Measurements from ENCODE around the gene RAB11FIP4. TPM values are rescaled to one million over a fixed set of nuclear protein-coding genes. Genes with fewer than 3 reads are reported as not detected.

RAB11FIP4 gene
- total and polyA plus RNA-seq, 9 of the 15 experiments (the other 6 are each of a cell fraction or from before 2014, with no cell fraction given), result 0.62 to 16.6 (median 8.9) TPM

DNA sequence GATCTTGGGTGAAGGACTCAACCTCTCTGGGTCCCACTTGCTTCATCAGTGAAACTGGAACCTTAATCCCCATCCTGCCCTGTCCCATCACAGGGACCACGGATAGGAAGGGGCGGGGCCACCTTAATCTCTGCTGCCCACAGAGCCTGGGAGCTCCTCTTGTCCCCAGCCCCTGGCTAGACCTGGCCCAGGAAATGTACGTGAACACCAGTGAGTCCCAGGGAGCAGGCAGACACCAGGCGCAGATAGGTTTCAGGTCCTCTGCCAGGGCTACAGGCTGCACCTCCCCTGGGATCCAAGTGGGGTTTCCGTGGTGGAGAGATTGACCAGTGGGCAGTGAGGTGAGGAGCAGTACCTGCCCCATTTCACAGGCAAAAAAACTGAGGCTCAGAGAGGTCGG lies 21.0 kb downstream of the RAB11FIP4 start:
- ATAC-seq (no peak), FAIRE-seq (no peak), DNase-seq (ENCODE audit: extremely low read depth in 1 of 4, low spot score in 3 of 4) (no peak)
- Histone ChIP-seq H2AFZ (ENCODE audit: low read depth, low read length) (no peak overlapping the region), H3K4me2 (ENCODE audit: insufficient read depth, low read length) (no peak overlapping the region), H3K36me3 (ENCODE audit: control insufficient read depth, insufficient read depth, low read length) (no peaks in the 10 kb centered on the region), H3K27me3 (ENCODE audit: control insufficient read depth in 2 of 2, insufficient read depth in 2 of 2, low read length in 2 of 2) (peaks cover 44 to 87% of the 10 kb centered on the region in 2 experiments), H3K4me3 (no peak overlapping the region), H3K9ac (ENCODE audit: insufficient read depth in 1 of 2, low read depth in 2 of 2, low read length in 2 of 2) (no peak overlapping the region), H3K9me3 (replicated peaks; ENCODE audit: control insufficient read depth, insufficient read depth, low read depth, low read length) (no peaks in the 10 kb centered on the region), H3K27ac (ENCODE audit: extremely low read depth, low read depth, low read length) (no peak overlapping the region), H3K9me1 (ENCODE audit: control insufficient read depth, insufficient read depth, low read length) (peaks cover 7% of the 10 kb centered on the region), H3K79me2 (ENCODE audit: control insufficient read depth, insufficient read depth, low read length) (no peaks in the 10 kb centered on the region), H3K4me1 (replicated peaks in 1 of 2; ENCODE audit: control insufficient read depth in 2 of 2, insufficient read depth in 2 of 2, low read length in 2 of 2) (no peaks in the 10 kb centered on the region; a peak in 1 of 5 replicates), H4K20me1 (replicated peaks; ENCODE audit: control insufficient read depth, insufficient read depth, low read length) (no peaks in the 10 kb centered on the region)
- in situ Hi-C loops (cut with MboI) (no loop called here), intact Hi-C loops (cut with micrococcal nuclease) (no loop called here)
- WGBS (ENCODE audit: insufficient coverage, low coverage, missing lambda C conversion rate), result 3% methylated on average over 6 of the region's 6 CpGs
- TF ChIP-seq SLC30A9 (CRISPR knock-in tag; IDR thresholded peaks at IDR 0.05), result no peak
- TF ChIP-seq ZNF23 (CRISPR knock-in tag; IDR thresholded peaks at IDR 0.05), result no peak
- TF ChIP-seq SRSF9 (IDR thresholded peaks at IDR 0.05; ENCODE audit: borderline replicate concordance, low read depth, low read length), result no peak
- TF ChIP-seq ZNF224 (CRISPR knock-in tag; IDR thresholded peaks at IDR 0.05), result no peak
- BruUV-seq (replicated peaks), result no TSS peak
- CTCF ChIA-PET (ENCODE audit: low intra/inter-chr PET ratio), result no interaction called here
- POLR2A ChIA-PET, result interaction anchor here (0.6 kb wide), 1 partner anchor 351 kb away, joined by 3 read pairs; no protein-coding TSS in a partner anchor

- FAIRE-seq (no peak), ATAC-seq (no peak), DNase-seq (ENCODE audit: extremely low read depth in 1 of 4, low spot score in 3 of 4) (no peak)
- no peaks in the 10 kb centered on the region for H3K9me3 ChIP-seq (replicated peaks; ENCODE audit: control insufficient read depth, insufficient read depth, low read depth, low read length)
- in situ Hi-C loops (cut with MboI), result no loop called here
- H3K27ac ChIP-seq (ENCODE audit: extremely low read depth, low read depth, low read length), result no peak overlapping the region
- H3K4me1 ChIP-seq (replicated peaks in 1 of 2; ENCODE audit: control insufficient read depth in 2 of 2, insufficient read depth in 2 of 2, low read length in 2 of 2), result no peaks in the 10 kb centered on the region; a peak in 1 of 5 replicates
- under 1% methylated on average over 9 of the region's 15 CpGs for WGBS (ENCODE audit: insufficient coverage, low coverage, missing lambda C conversion rate)
- peaks cover 7% of the 10 kb centered on the region for H3K9me1 ChIP-seq (ENCODE audit: control insufficient read depth, insufficient read depth, low read length)
- H3K9ac ChIP-seq (ENCODE audit: insufficient read depth in 1 of 2, low read depth in 2 of 2, low read length in 2 of 2), result no peak overlapping the region
- no peak overlapping the region for H3K4me3 ChIP-seq
- peaks cover 44 to 90% of the 10 kb centered on the region in 2 experiments for H3K27me3 ChIP-seq (ENCODE audit: control insufficient read depth in 2 of 2, insufficient read depth in 2 of 2, low read length in 2 of 2)
- ChIA-PET POLR2A (interaction anchor here (0.6 to 0.9 kb wide), 3 partner anchors 121 to 576 kb away, joined by 3 read pairs; no protein-coding TSS in a partner anchor), CTCF (ENCODE audit: low intra/inter-chr PET ratio) (no interaction called here)
- H2AFZ ChIP-seq (ENCODE audit: low read depth, low read length), result no peak overlapping the region
- intact Hi-C loops (cut with micrococcal nuclease), result no loop called here
- no peaks in the 10 kb centered on the region for H3K79me2 ChIP-seq (ENCODE audit: control insufficient read depth, insufficient read depth, low read length)
- H3K4me2 ChIP-seq (ENCODE audit: insufficient read depth, low read length), result no peak overlapping the region
- BruUV-seq (replicated peaks), result no TSS peak
- no peak for TF ChIP-seq ZNF324 (CRISPR knock-in tag; IDR thresholded peaks at IDR 0.05)
- TF ChIP-seq CREB1 (IDR thresholded peaks at IDR 0.05), result no peak
- TF ChIP-seq CREB1 (CRISPR knock-in tag; IDR thresholded peaks at IDR 0.05), result no peak
- no peak for TF ChIP-seq ZNF655 (CRISPR knock-in tag; IDR thresholded peaks at IDR 0.05)
- H4K20me1 ChIP-seq (replicated peaks; ENCODE audit: control insufficient read depth, insufficient read depth, low read length), result no peaks in the 10 kb centered on the region
- no peaks in the 10 kb centered on the region for H3K36me3 ChIP-seq (ENCODE audit: control insufficient read depth, insufficient read depth, low read length)
Measured at GRCh38 chr17:31413081-31413799, 21.8 kb downstream of the RAB11FIP4 start.

All from K562 (cell line).